GM21526 (cell line): ENCODE data around the gene HEPN1.

Experiments
- ATAC-seq: cut with Tn5 transposase; IDR thresholded peaks from one replicate; pipeline ENCODE4 v1.9.1; 2021; ENCODE audit warnings: moderate library complexity; ENCODE audit not compliant: unreplicated experiment, low FRiP score

HEPN1 gene

GRCh38 chr11:124884340-124884739, 34.7 kb upstream of the HEPN1 start:
- no peak for ATAC-seq

GRCh38 chr11:124884869-124885479, 34.1 kb upstream of the HEPN1 start:
- no peak for ATAC-seq

GRCh38 chr11:124886476-124886875, 32.6 kb upstream of the HEPN1 start:
- ATAC-seq, result no peak

- no peak for ATAC-seq
Measured at GRCh38 chr11:124886978-124887666, 31.9 kb upstream of the HEPN1 start.

GRCh38 chr11:124887667-124888013, 31.4 kb upstream of the HEPN1 start:
- ATAC-seq, result no peak

GRCh38 chr11:124889191-124890091, 29.6 kb upstream of the HEPN1 start:
- ATAC-seq, result no peak

GRCh38 chr11:124890151-124890550, 28.9 kb upstream of the HEPN1 start:
- ATAC-seq, result no peak

- ATAC-seq, result no peak
Measured at GRCh38 chr11:124890683-124891372, 28.2 kb upstream of the HEPN1 start.

- ATAC-seq, result no peak
Measured at GRCh38 chr11:124891373-124891861, 27.6 kb upstream of the HEPN1 start.

GRCh38 chr11:124892146-124892545, 26.9 kb upstream of the HEPN1 start:
- no peak for ATAC-seq

- ATAC-seq, result no peak
Measured at GRCh38 chr11:124892750-124893454, 26.1 kb upstream of the HEPN1 start.

GRCh38 chr11:124893781-124894401, 25.2 kb upstream of the HEPN1 start:
- no peak for ATAC-seq

GRCh38 chr11:124894606-124895430, 24.2 kb upstream of the HEPN1 start:
- no peak for ATAC-seq

- no peak for ATAC-seq
Measured at GRCh38 chr11:124895471-124895971, 23.5 kb upstream of the HEPN1 start.

- no peak for ATAC-seq
Measured at GRCh38 chr11:124896071-124896750, 22.8 kb upstream of the HEPN1 start.

GRCh38 chr11:124896821-124897391, 22.1 kb upstream of the HEPN1 start:
- ATAC-seq, result no peak

- ATAC-seq, result no peak
Measured at GRCh38 chr11:124897674-124898262, 21.3 kb upstream of the HEPN1 start, which contains the start of gene ROBO4. Gene ROBO4 (minus strand): TSS chr11:124897865. CDS start chr11:124897795, 70 bp downstream.
